Heart left ventricle (tissue), 16 donors: ENCODE measurements around the gene ABCF3. TPM values are rescaled to one million over a fixed set of nuclear protein-coding genes. Genes with fewer than 3 reads are reported as not detected.

Source experiments
- ATAC-seq, 4 donors: fragments of 200-7000 bp; cut with Tn5 transposase; one replicate each; pipeline ENCODE4 v1.9.1; 2020 to 2022; ENCODE audit warnings: moderate library complexity in 4 of 4, mild to moderate bottlenecking in 3 of 4, moderate number of reproducible peaks in 1 of 4
- DNase-seq, 5 donors: peaks; one replicate each; pipeline ENCODE4 v3.0.0-alpha.2; 2020
- H3K27ac ChIP-seq, 12 donors: fragments of 200-600 bp; sonication (generic) in 4 of 12; one replicate each; pipeline versions ENCODE4 v1.5.0 to v1.8.0; 2016 to 2022; ENCODE audit warnings: mild to moderate bottlenecking in 2 of 12
- H3K27me3 ChIP-seq, 9 donors: fragments of 200-600 bp; sonication (generic) in 2 of 9; one replicate each; pipeline versions ENCODE4 v1.5.1 to v1.8.0; 2016 to 2022; ENCODE audit warnings: mild to moderate bottlenecking in 3 of 9
- H3K36me3 ChIP-seq, 9 donors: fragments of 200-600 bp; sonication (generic) in 2 of 9; one replicate each; pipeline versions ENCODE4 v1.5.0 to v1.8.0; 2018 to 2022; ENCODE audit warnings: mild to moderate bottlenecking in 2 of 9
- H3K4me1 ChIP-seq, 12 donors: fragments of 200-600 bp; sonication (generic) in 4 of 12; one replicate each; pipeline versions ENCODE4 v1.5.0 to v1.8.0; 2016 to 2022; ENCODE audit warnings: mild to moderate bottlenecking in 3 of 12
- H3K4me3 ChIP-seq, 12 donors: fragments of 200-600 bp; sonication (generic) in 4 of 12; one replicate each; pipeline versions ENCODE4 v1.5.0 to v1.8.0; 2017 to 2022; ENCODE audit warnings: mild to moderate bottlenecking in 9 of 12, moderate library complexity in 4 of 12
- H3K9me3 ChIP-seq, 12 donors: fragments of 200-600 bp; sonication (generic) in 4 of 12; one replicate each; pipeline versions ENCODE4 v1.5.0 to v1.8.0; 2016 to 2022; ENCODE audit warnings: mild to moderate bottlenecking in 1 of 12
- POLR2A ChIP-seq, 2 donors: fragments of 450-650 bp; IDR thresholded peaks; one replicate each; pipeline ENCODE4 v1.6.1; 2017; ENCODE audit warnings: antibody characterized with exemption in 2 of 2, mild to moderate bottlenecking in 2 of 2, moderate library complexity in 2 of 2
- WGBS, 4 donors: extraction: QIAGEN DNeasy Blood & Tissue Kit in 2 of 4; methylation state at CpG; one replicate each; pipeline versions ENCODE4 v1.1.5 to v1.1.7; 2013 to 2018; 5-methylcytosine and 5-hydroxymethylcytosine counted together
- intact Hi-C, 10 donors: fragments of 100-400 bp; cut with DNase I; formaldehyde crosslinking; loops; one replicate each; pipeline versions ENCODE4 v1.11.1 to v1.14.2; 2022
- polyA plus RNA-seq, 2 donors: library from polyadenylated mRNA; stranded (reverse); fragments of 200-250 nt; gene quantifications; one replicate each; pipeline ENCODE4 v1.2.3, GENCODE V29; 2013
- total RNA-seq, 9 donors: library from RNA; depleted of rRNA in 2 of 9; stranded (reverse); fragments of >200 nt in 2 of 9; fragmentation: NEBNext Ultra II Directional in 3 of 9; extraction: Animal tissue kit (Norgen Biotek cat#: 25700) in 3 of 9; gene quantifications; one replicate each; pipeline versions ENCODE4 v1.1.0 to v1.2.4, GENCODE V29; 2016 to 2023
- TF ChIP-seq, protein P1 (sequence below), 12 donors: fragments of 200-600 bp; sonication (generic) in 4 of 12; IDR thresholded peaks; one replicate each; pipeline versions ENCODE4 v1.5.0 to v1.8.0; 2018 to 2022; ENCODE audit warnings: antibody characterized with exemption in 12 of 12, mild to moderate bottlenecking in 5 of 12
- donor health status: ischemic (EF 13 %, LVEDD 7.1; RV severe dilation, severe dysfunction).
- donor health status: healthy with polysubstance abuse.
- donor health status: DM: no; HTN: yes; CAD: no.
- donor health status: DM: no; HTN: no; CAD: no.
- donor health status: ischemic (EF 25% LVEDD 6.9; RV normal size, moderate dysfunction).
- donor health status: ischemic (EF 25% LVEDD 5.7; RV mildly dilated, moderate dysfunction).
- donor health status: healthy.
- donor health status: DM: yes; HTN: yes; CAD: no.
- donor health status: ischemic (EF 35%, LVEDD 5.7; RV mildly dilated, moderate dysfunction).
- donor health status: nonischemic (EF 11% LVEDD 7.7; RV severe dilation, severe dysfunction).
- donor health status: DM: yes; HTN: yes; CAD: no.
- donor health status: PGD.
- donor health status: ischemic (EF 29% LVEDD 5.4; RV normal size, mild dysfunction).
- donor health status: nonischemic (EF 23%, LVEDD 6.1; RV moderate dilation, normal function).

ABCF3 gene
- total and polyA plus RNA-seq, 11 donors = 58.2 to 81.9 (median 69.2) TPM

DNA sequence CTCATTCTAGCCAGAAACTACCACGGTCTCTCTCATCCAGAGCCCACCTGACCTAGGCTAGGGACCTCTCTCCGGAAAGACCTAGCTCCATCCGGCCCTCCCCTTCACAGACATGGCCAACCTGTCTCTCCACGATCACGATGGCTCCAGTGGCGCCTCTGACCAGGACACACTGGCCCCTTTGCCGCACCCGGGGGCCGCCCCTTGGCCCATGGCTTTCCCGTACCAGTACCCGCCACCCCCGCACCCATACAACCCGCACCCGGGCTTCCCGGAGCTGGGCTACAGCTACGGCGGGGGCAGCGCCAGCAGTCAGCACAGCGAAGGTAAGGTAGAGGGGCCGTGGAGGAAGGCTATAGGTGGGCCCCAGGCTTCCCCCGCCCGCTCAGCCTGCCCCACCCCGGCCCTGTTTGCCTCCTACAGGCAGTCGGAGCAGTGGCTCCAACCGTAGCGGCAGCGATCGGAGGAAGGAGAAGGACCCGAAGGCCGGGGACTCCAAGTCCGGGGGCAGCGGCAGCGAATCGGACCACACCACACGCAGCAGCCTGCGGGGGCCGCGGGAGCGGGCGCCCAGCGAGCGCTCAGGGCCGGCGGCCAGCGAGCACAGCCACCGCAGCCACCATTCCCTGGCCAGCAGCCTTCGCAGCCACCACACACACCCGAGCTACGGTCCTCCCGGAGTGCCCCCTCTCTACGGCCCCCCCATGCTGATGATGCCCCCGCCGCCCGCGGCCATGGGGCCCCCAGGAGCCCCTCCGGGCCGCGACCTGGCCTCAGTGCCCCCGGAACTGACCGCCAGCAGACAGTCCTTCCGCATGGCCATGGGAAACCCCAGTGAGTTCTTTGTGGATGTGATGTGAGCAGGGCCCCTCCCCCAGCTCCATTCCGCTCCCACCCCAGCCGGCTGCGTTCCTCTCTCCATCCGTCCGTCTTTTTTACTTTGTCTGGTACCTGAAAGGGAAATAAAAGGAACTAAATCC lies 15.8 kb upstream of the ABCF3 start:
- intact Hi-C loops = loop anchor here in 4 of 10 donors (5.0 to 10.0 kb wide), 4 partner anchors 33 to 145 kb away; partner anchors contain the start of genes PSMD2 (in 2 of the 4), EIF2B5 (in 1 of the 4) and EIF4G1 (in 1 of the 4)
- DNase-seq (peak in 1 of 5 donors; percentile 27), ATAC-seq (no peak)
- Histone ChIP-seq H3K4me1 (peaks cover 0 to 11% (median 8%) of the 10 kb centered on the region in 12 donors), H3K27me3 (no peaks in the 10 kb centered on the region), H3K36me3 (peaks cover 0 to 81% (median 76%) of the 10 kb centered on the region in 9 donors), H3K9me3 (no peaks in the 10 kb centered on the region), H3K4me3 (no peak overlapping the region), H3K27ac (peak overlapping the region in 1 of 12 donors; percentile 24)
- 90 to 93% (median 90%) methylated on average over 51 to 66 of the region's 66 CpGs for WGBS, 4 donors
- TF ChIP-seq, protein P1, sequence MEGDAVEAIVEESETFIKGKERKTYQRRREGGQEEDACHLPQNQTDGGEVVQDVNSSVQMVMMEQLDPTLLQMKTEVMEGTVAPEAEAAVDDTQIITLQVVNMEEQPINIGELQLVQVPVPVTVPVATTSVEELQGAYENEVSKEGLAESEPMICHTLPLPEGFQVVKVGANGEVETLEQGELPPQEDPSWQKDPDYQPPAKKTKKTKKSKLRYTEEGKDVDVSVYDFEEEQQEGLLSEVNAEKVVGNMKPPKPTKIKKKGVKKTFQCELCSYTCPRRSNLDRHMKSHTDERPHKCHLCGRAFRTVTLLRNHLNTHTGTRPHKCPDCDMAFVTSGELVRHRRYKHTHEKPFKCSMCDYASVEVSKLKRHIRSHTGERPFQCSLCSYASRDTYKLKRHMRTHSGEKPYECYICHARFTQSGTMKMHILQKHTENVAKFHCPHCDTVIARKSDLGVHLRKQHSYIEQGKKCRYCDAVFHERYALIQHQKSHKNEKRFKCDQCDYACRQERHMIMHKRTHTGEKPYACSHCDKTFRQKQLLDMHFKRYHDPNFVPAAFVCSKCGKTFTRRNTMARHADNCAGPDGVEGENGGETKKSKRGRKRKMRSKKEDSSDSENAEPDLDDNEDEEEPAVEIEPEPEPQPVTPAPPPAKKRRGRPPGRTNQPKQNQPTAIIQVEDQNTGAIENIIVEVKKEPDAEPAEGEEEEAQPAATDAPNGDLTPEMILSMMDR (IDR thresholded peaks at IDR 0.05) = no peak
- TF ChIP-seq POLR2A (IDR thresholded peaks at IDR 0.05) = no peak

DNA sequence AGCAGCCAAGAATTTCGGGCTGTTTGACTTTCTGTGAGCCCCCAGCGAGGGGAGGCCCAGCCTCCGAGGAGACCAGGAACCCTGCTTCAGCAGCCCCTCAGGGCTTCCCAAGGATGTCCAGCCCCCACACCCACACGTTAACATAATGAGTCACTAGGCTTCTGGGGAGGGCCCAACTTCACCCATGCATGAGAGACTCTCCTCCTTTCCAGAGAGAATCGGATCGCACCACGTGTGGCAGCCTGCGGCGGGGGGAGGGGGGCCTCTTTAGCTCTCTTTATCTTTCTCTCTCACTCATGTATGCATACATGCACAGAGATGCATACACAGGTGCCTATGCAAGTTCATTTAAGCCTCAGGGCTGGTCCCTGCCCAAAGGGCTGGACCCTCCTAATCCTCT lies 14.4 kb upstream of the ABCF3 start:
- WGBS, 4 donors = 79 to 86% (median 82%) methylated on average over 9 of the region's 9 CpGs
- no peaks in the 10 kb centered on the region for H3K27me3 ChIP-seq
- DNase-seq = peak in 1 of 5 donors; percentile 1
- H3K9me3 ChIP-seq = no peaks in the 10 kb centered on the region
- peaks cover 0 to 67% (median 62%) of the 10 kb centered on the region in 9 donors for H3K36me3 ChIP-seq
- peaks cover 0 to 23% (median 19%) of the 10 kb centered on the region in 12 donors for H3K4me1 ChIP-seq
- TF ChIP-seq POLR2A (IDR thresholded peaks at IDR 0.05) = no peak
- TF ChIP-seq, protein P1 (IDR thresholded peaks at IDR 0.05) = no peak
- ATAC-seq = no peak
- intact Hi-C loops = loop anchor here in 4 of 10 donors (5.0 to 10.0 kb wide), 4 partner anchors 34 to 143 kb away; partner anchors contain the start of genes PSMD2 (in 2 of the 4), EIF2B5 (in 1 of the 4) and EIF4G1 (in 1 of the 4)
- H3K27ac ChIP-seq = no peak overlapping the region
- H3K4me3 ChIP-seq = no peak overlapping the region

DNA sequence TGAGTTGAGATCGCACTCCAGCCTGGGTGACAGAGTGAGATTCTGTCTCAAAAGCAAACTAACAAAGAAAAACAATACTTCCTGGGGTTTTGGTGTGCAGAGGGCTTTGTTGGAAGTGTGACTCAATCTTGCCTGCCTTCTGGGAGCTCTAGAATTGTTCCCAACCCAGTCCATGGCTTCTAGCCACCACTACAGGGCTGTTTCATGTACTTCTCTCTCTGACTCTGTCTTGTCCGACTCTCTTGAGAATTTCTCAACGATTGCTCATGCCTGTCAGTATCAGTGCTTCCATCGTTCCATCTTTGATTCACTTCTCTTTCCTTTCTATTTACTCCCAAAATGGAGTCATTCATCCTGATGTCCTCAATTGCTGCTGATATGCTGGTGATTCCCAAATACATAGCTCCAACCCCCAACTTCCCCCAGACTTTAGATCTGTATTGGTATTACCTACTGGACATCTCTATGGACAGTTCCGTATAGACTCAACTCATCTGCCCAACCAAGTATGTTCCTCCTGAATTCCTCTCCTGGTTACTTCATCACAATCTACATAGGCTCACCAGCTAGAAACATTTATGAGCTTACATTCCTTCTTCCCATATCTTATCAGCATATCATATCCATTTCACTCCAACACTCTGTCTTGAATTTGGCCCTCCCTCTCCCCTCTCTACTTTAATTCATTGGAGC lies 13.2 kb upstream of the ABCF3 start:
- intact Hi-C loops = loop anchor here in 4 of 10 donors (5.0 to 10.0 kb wide), 4 partner anchors 36 to 142 kb away; partner anchors contain the start of genes PSMD2 (in 2 of the 4), EIF2B5 (in 1 of the 4) and EIF4G1 (in 1 of the 4)
- H3K27me3 ChIP-seq = no peaks in the 10 kb centered on the region
- peaks cover 0 to 66% (median 59%) of the 10 kb centered on the region in 9 donors for H3K36me3 ChIP-seq
- WGBS, 4 donors = 74 to 85% (median 75%) methylated on average over 5 of the region's 5 CpGs
- H3K27ac ChIP-seq = peak overlapping the region in 1 of 12 donors; percentile 95
- ATAC-seq (no peak), DNase-seq (peak in 1 of 5 donors; percentile 6)
- peaks cover 0 to 35% (median 31%) of the 10 kb centered on the region in 12 donors for H3K4me1 ChIP-seq
- no peaks in the 10 kb centered on the region for H3K9me3 ChIP-seq
- TF ChIP-seq POLR2A (IDR thresholded peaks at IDR 0.05) = no peak
- TF ChIP-seq, protein P1 (IDR thresholded peaks at IDR 0.05) = no peak
- no peak overlapping the region for H3K4me3 ChIP-seq
